ENCODE measurements around the gene SOX8. TPM values are rescaled to one million over a fixed set of nuclear protein-coding genes. Genes with fewer than 3 reads are reported as not detected.

Gene SOX8
- total RNA-seq, 1 donor from 2014 or later: 0.47 TPM

GRCh38 chr16:970766-971581 lies 10.6 kb upstream of the SOX8 start, which contains the start of gene LMF1:
Gene LMF1 (minus strand): TSS chr16:970984. CDS start chr16:970980, 4 bp downstream.
- Mint-ChIP-seq H3K4me3 (peak within 1 kb of the TSS; percentile 77), H3K4me1 (ENCODE audit: low read depth) (peaks cover 8% of the 10 kb centered on the region), H3K36me3 (ENCODE audit: low read depth) (peaks cover 6% of the 10 kb centered on the region), H3K27ac (peak within 1 kb of the TSS; percentile 73), H3K9me3 (no peaks in the 10 kb centered on the region), H3K27me3 (ENCODE audit: insufficient read depth) (peaks cover 9% of the 10 kb centered on the region)
- intact Hi-C loops (cut with micrococcal nuclease): loop anchor here (1.0 to 10.0 kb wide), 5 partner anchors 10 to 441 kb away; partner anchors contain the start of genes CIAO3, SOX8 and UNKL
- DNase-seq (ENCODE audit: low spot score): peak; percentile 94

GRCh38 chr16:971582-971905 lies 10.0 kb upstream of the SOX8 start:
- Mint-ChIP-seq H3K4me1 (ENCODE audit: low read depth) (peaks cover 8% of the 10 kb centered on the region), H3K9me3 (no peaks in the 10 kb centered on the region), H3K27me3 (ENCODE audit: insufficient read depth) (peaks cover 9% of the 10 kb centered on the region), H3K36me3 (ENCODE audit: low read depth) (peaks cover 6% of the 10 kb centered on the region), H3K27ac (no peak overlapping the region), H3K4me3 (peak overlapping the region; percentile 53)
- no peak for DNase-seq (ENCODE audit: low spot score)
- intact Hi-C loops (cut with micrococcal nuclease): loop anchor here (1.0 to 10.0 kb wide), 5 partner anchors 10 to 441 kb away; partner anchors contain the start of genes CIAO3, SOX8 and UNKL

GRCh38 chr16:971981-972315 lies 9.6 kb upstream of the SOX8 start:
- peaks cover 9% of the 10 kb centered on the region for H3K27me3 Mint-ChIP-seq (ENCODE audit: insufficient read depth)
- H3K9me3 Mint-ChIP-seq: no peaks in the 10 kb centered on the region
- DNase-seq (ENCODE audit: low spot score): no peak
- H3K36me3 Mint-ChIP-seq (ENCODE audit: low read depth): peaks cover 6% of the 10 kb centered on the region
- intact Hi-C loops (cut with micrococcal nuclease): loop anchor here (1.0 to 10.0 kb wide), 5 partner anchors 9 to 440 kb away; partner anchors contain the start of genes CIAO3, SOX8 and UNKL
- H3K4me1 Mint-ChIP-seq (ENCODE audit: low read depth): peaks cover 8% of the 10 kb centered on the region
- H3K4me3 Mint-ChIP-seq: peak overlapping the region; percentile 53
- H3K27ac Mint-ChIP-seq: peak overlapping the region; percentile 73

GRCh38 chr16:972316-973002 lies 9.1 kb upstream of the SOX8 start:
- DNase-seq (ENCODE audit: low spot score): no peak
- intact Hi-C loops (cut with micrococcal nuclease): loop anchor here (5.0 to 10.0 kb wide), 2 partner anchors 228 to 440 kb away; partner anchors contain the start of genes CIAO3 and UNKL
- H3K9me3 Mint-ChIP-seq: no peaks in the 10 kb centered on the region
- H3K36me3 Mint-ChIP-seq (ENCODE audit: low read depth): peaks cover 6% of the 10 kb centered on the region
- peaks cover 8% of the 10 kb centered on the region for H3K4me1 Mint-ChIP-seq (ENCODE audit: low read depth)
- H3K27me3 Mint-ChIP-seq (ENCODE audit: insufficient read depth): peaks cover 9% of the 10 kb centered on the region
- no peak overlapping the region for H3K4me3 Mint-ChIP-seq
- H3K27ac Mint-ChIP-seq: no peak overlapping the region

GRCh38 chr16:973366-973765 lies 8.2 kb upstream of the SOX8 start:
- Mint-ChIP-seq H3K27me3 (ENCODE audit: insufficient read depth) (peaks cover 10% of the 10 kb centered on the region), H3K27ac (no peak overlapping the region), H3K36me3 (ENCODE audit: low read depth) (peaks cover 5% of the 10 kb centered on the region), H3K9me3 (no peaks in the 10 kb centered on the region), H3K4me3 (no peak overlapping the region), H3K4me1 (ENCODE audit: low read depth) (peaks cover 5% of the 10 kb centered on the region)
- DNase-seq (ENCODE audit: low spot score): no peak
- intact Hi-C loops (cut with micrococcal nuclease): loop anchor here (5.0 to 10.0 kb wide), 2 partner anchors 229 to 439 kb away; partner anchors contain the start of genes CIAO3 and UNKL

- DNase-seq (ENCODE audit: low spot score): no peak
- no peak overlapping the region for H3K27ac Mint-ChIP-seq
- H3K4me1 Mint-ChIP-seq (ENCODE audit: low read depth): no peaks in the 10 kb centered on the region
- H3K4me3 Mint-ChIP-seq: no peak overlapping the region
- no peaks in the 10 kb centered on the region for H3K9me3 Mint-ChIP-seq
- H3K36me3 Mint-ChIP-seq (ENCODE audit: low read depth): no peaks in the 10 kb centered on the region
- peaks cover 10% of the 10 kb centered on the region for H3K27me3 Mint-ChIP-seq (ENCODE audit: insufficient read depth)
- intact Hi-C loops (cut with micrococcal nuclease): loop anchor here (5.0 to 10.0 kb wide), 2 partner anchors 229 to 438 kb away; partner anchors contain the start of genes CIAO3 and UNKL
Observed at GRCh38 chr16:974001-974601, 7.5 kb upstream of the SOX8 start.

GRCh38 chr16:974611-975261 lies 6.8 kb upstream of the SOX8 start:
- Mint-ChIP-seq H3K4me3 (no peak overlapping the region), H3K36me3 (ENCODE audit: low read depth) (no peaks in the 10 kb centered on the region)

GRCh38 chr16:975291-975690 lies 6.3 kb upstream of the SOX8 start:
- Mint-ChIP-seq H3K9me3 (no peaks in the 10 kb centered on the region), H3K27ac (no peak overlapping the region), H3K36me3 (ENCODE audit: low read depth) (no peaks in the 10 kb centered on the region), H3K27me3 (ENCODE audit: insufficient read depth) (peaks cover 13% of the 10 kb centered on the region), H3K4me1 (ENCODE audit: low read depth) (no peaks in the 10 kb centered on the region), H3K4me3 (no peak overlapping the region)
- intact Hi-C loops (cut with micrococcal nuclease): loop anchor here (10.0 kb wide), 1 partner anchor 230 kb away; the partner anchor contains the start of gene CIAO3
- no peak for DNase-seq (ENCODE audit: low spot score)

More at GRCh38 chr16:974611-975261, 6.8 kb upstream of the SOX8 start:
- intact Hi-C loops (cut with micrococcal nuclease): loop anchor here (5.0 to 10.0 kb wide), 2 partner anchors 230 to 438 kb away; partner anchors contain the start of genes CIAO3 and UNKL
- Mint-ChIP-seq H3K27me3 (ENCODE audit: insufficient read depth) (peaks cover 13% of the 10 kb centered on the region), H3K9me3 (no peaks in the 10 kb centered on the region), H3K4me1 (ENCODE audit: low read depth) (no peaks in the 10 kb centered on the region), H3K27ac (no peak overlapping the region)
- no peak for DNase-seq (ENCODE audit: low spot score)

GRCh38 chr16:976389-976931 lies 5.1 kb upstream of the SOX8 start:
- Mint-ChIP-seq H3K9me3 (no peaks in the 10 kb centered on the region), H3K27me3 (ENCODE audit: insufficient read depth) (peaks cover 11% of the 10 kb centered on the region), H3K36me3 (ENCODE audit: low read depth) (no peaks in the 10 kb centered on the region), H3K27ac (no peak overlapping the region), H3K4me3 (no peak overlapping the region), H3K4me1 (ENCODE audit: low read depth) (no peaks in the 10 kb centered on the region)
- no peak for DNase-seq (ENCODE audit: low spot score)
- intact Hi-C loops (cut with micrococcal nuclease): loop anchor here (10.0 kb wide), 1 partner anchor 232 kb away; the partner anchor contains the start of gene CIAO3

GRCh38 chr16:977081-977701 lies 4.4 kb upstream of the SOX8 start:
- Mint-ChIP-seq H3K36me3 (ENCODE audit: low read depth) (no peaks in the 10 kb centered on the region), H3K4me1 (ENCODE audit: low read depth) (no peaks in the 10 kb centered on the region), H3K27ac (no peak overlapping the region), H3K27me3 (ENCODE audit: insufficient read depth) (peaks cover 4% of the 10 kb centered on the region), H3K4me3 (no peak overlapping the region), H3K9me3 (no peaks in the 10 kb centered on the region)
- DNase-seq (ENCODE audit: low spot score): no peak
- intact Hi-C loops (cut with micrococcal nuclease): loop anchor here (10.0 kb wide), 1 partner anchor 232 kb away; the partner anchor contains the start of gene CIAO3

GRCh38 chr16:977896-978295 lies 3.7 kb upstream of the SOX8 start:
- H3K27ac Mint-ChIP-seq: no peak overlapping the region
- intact Hi-C loops (cut with micrococcal nuclease): loop anchor here (10.0 kb wide), 1 partner anchor 233 kb away; the partner anchor contains the start of gene CIAO3
- peaks cover 8% of the 10 kb centered on the region for H3K27me3 Mint-ChIP-seq (ENCODE audit: insufficient read depth)

More at GRCh38 chr16:977896-978295, 3.7 kb upstream of the SOX8 start:
- Mint-ChIP-seq H3K36me3 (ENCODE audit: low read depth) (no peaks in the 10 kb centered on the region), H3K9me3 (no peaks in the 10 kb centered on the region), H3K4me1 (ENCODE audit: low read depth) (no peaks in the 10 kb centered on the region), H3K4me3 (no peak overlapping the region)
- DNase-seq (ENCODE audit: low spot score): no peak
